A172 (cell line): ENCODE data around the gene MRS2. TPM values are rescaled to one million over a fixed set of nuclear protein-coding genes. Genes with fewer than 3 reads are reported as not detected.
"Not testable (repeated sequence)": the region's sequence is repeated elsewhere in the genome, so short reads cannot be mapped to it uniquely, and the experiment has no call there.

Experiments used
- DNase-seq: peaks from one replicate; pipeline ENCODE4 v3.0.0-alpha.2; 2015; ENCODE audit warnings: low spot score
- total RNA-seq: library from RNA; depleted of rRNA; stranded (reverse); fragments of >200 nt; shearing (Covaris generic); gene quantifications from 2 replicates; pipeline ENCODE4 v1.2.3, GENCODE V29; 2014

The MRS2 gene
- total RNA-seq, 1 experiment from 2014 or later: 46.5 TPM

DNA sequence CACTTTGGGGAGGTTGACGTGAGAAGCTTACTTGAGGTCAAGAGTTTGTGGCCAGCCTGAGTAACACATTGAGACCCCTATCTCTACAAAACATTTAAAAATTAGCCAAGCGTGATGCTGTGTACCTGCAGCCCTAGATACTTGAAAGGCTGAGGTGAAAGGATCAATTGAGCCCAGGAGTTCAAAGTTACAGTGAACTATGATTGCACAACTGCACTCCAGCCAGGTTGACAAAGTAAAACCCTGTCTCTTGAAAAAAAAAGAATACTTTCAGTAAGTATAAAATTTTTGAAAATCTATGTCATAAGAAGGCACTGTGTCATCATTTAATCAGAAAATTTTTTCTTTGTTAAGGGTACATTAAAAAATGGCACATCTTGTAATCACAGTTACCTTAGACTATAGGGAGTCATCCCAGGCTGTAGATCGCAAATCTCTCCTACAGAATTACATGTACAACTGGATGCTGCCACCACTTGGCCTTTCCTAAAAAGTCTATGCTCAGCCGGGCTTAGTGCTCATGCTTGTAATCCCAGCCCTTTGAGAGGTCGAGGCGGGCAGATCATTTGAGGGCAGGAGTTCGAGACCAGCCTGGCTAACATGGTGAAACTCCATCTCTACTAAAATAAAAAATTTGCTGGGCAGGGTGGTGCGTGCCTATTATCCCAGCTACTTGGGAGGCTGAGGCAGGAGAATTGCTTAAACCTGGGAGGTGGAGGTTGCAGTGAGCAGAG is 17.0 kb upstream of the MRS2 start:
- DNase-seq: no peak

- no peak for DNase-seq
These were observed 14.9 kb upstream of the MRS2 start for GRCh38 chr6:24387818-24388217.

GRCh38 chr6:24391208-24391607 is 11.5 kb upstream of the MRS2 start:
- DNase-seq: no peak

- DNase-seq: no peak
These were observed 10.9 kb upstream of the MRS2 start for GRCh38 chr6:24391756-24392405.

- DNase-seq: no peak
These were observed 8.5 kb upstream of the MRS2 start for GRCh38 chr6:24394061-24394779.

DNA sequence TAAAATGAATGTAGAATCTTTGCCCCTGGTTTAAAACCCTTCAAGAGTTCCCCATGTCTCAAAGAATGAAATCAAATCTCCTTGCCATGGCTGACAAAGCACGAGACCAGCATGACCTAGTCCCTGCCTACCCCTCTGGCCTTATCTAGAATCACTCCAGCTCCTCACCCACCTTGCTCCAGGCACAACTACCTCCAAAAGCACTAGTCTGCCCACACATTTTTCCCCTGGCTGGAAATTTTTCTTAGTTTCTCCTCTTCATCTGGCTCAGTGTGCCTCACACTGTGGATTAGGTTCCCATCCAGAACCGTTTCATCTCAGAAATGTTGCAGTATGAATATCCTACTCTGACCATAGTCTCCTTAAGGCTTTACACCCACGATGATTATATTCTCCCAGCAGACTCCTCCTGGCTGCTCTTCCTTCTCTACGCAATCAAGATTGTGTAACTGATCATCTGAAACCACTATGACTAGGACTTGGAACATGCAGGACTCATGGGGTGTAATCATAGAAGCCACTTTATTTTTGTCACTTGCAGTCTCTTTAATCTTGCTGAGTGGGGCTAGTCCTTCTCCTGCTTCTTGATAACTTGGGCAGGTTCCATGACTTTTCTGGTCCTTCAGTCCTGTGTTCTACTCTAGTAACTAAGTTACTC is 7.8 kb upstream of the MRS2 start:
- DNase-seq: peak; percentile 4

GRCh38 chr6:24396824-24397223 is 5.9 kb upstream of the MRS2 start:
- no peak for DNase-seq

DNA sequence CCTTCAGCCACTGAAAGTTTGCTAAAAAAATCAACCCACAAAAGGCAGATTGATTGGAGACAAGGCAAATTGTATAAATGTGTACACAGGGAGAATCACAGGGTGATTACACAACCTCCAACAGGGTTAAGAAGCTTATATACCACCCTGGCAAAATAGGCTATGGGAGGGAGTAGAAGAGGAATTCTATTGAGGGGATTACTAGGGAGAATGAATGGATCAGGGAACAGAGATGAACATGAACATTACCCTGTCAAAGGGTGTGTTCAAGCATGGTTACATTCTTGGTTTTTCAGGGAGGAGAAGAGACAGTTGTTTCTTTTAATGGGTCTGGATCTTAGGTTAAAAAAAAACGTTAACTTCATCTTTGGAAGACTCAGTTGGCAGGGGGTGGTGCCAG is 5.1 kb upstream of the MRS2 start:
- no peak for DNase-seq

GRCh38 chr6:24400045-24401039 is 2.4 kb upstream of the MRS2 start:
- not testable (repeated sequence) for DNase-seq

- DNase-seq: no peak
These were observed 1.3 kb upstream of the MRS2 start for GRCh38 chr6:24401458-24401857.

- no peak for DNase-seq
These were observed 727 bp downstream of the MRS2 start for GRCh38 chr6:24403501-24403824.

GRCh38 chr6:24405262-24405661 is 2.5 kb downstream of the MRS2 start:
- no peak for DNase-seq

- DNase-seq: no peak
These were observed 6.1 kb downstream of the MRS2 start for GRCh38 chr6:24408719-24409410.

DNA sequence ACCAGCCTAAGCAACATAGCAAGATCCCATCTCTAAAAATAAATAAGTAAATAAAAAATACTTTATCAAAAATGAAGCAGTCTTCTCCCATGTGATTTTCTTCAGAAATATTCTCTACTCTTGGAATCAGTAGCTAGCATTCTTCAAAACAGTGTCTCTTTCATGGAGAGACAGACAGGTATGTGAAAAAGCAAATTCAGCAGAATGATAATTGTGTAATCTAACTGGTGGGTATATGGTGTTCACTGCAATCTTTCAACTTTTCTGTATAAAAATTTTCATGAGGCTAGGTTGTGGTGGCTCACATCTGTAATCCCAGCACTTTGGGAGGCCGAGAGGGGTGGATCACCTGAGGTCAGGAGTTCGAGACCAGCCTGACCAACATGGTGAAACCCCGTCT is 7.9 kb downstream of the MRS2 start:
- DNase-seq: no peak

DNA sequence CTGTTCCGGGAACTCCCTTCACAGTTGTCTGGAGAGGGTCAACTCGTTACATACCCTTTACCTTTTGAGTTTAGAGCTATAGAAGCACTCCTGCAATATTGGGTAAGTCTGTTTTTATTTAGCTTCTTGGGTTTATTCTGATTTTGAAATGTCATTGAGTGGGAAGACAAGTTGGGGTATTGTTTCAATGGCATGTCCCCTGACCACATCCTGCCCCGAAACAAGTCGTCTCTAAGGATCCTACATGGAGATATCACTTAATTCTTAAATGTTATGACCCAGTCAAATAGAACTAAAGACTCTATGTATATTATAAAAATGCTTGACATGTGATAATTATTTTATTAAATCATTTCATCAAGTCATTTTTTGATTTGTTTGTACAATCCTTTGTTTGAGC is 9.6 kb downstream of the MRS2 start:
- no peak for DNase-seq

- DNase-seq: not testable (repeated sequence)
These were observed 11.8 kb downstream of the MRS2 start for GRCh38 chr6:24414531-24414930.

DNA sequence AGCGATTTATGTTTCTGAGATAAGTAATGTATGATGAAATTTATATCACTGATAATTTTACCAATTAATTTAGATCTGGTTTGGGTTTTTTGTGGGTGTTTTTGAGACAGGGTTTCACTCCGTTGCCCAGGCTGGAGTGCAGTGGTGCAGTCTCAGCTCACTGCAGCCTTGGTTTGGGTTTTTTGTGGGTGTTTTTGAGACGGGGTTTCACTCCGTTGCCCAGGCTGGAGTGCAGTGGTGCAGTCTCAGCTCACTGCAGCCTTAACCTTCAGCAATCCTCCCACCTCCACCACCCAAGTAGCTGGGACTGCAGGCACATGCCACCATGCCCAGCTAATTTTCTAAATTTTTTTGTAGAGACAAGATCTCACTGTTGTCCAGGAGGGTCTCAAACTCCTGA is 13.0 kb downstream of the MRS2 start:
- DNase-seq: no peak

GRCh38 chr6:24419526-24419925 is 16.8 kb downstream of the MRS2 start:
- no peak for DNase-seq

- no peak for DNase-seq
These were observed 22.4 kb downstream of the MRS2 start for GRCh38 chr6:24425091-24425490.

DNA sequence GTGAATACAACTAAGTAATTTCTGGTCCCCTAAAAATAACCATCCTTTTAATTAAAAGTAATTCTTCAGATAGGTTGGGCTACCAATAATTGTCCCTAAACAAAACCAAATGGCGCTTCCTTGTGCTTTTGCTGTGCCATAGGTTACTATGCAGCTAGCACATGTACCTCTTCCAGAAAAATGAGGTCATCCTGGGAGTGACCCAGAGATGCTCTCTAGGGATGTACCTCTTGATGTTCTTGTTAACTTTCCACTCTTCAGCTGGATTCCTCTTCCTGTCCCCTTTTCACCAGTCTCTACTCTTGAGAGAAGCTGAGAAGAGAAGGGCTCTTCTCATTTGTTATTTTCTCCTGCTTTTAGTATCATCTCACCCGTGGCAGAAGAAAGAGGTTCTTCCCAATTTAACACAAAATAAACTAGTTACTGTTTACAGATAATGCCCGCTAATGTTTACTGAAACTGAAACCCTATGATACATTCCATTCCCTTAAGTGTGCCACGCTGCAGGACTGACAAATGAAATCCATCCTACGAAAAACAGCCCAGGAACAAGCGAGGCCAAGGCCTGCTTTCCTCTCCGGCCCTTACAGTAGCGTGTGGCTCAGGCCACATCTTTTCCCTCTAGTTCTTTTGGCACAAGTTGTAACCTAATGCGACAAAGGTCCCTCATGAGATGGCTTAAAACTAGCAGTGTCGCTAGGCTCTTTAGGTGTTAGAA is 24.2 kb downstream of the MRS2 start:
- DNase-seq: no peak
